ENCODE results near the gene RHOF. TPM values are rescaled to one million over a fixed set of nuclear protein-coding genes. Genes with fewer than 3 reads are reported as not detected.
A peak's percentile ranks its signal among the peaks of the same experiment; 100 is the strongest.

The RHOF gene
- total RNA-seq, 1 donor from 2014 or later, result 31.9 TPM

GRCh38 chr12:121810234-121810817, 16.8 kb upstream of the RHOF start:
- no peak overlapping the region for H3K4me3 ChIP-seq (ENCODE audit: insufficient read depth, low read depth, low read length)
- H3K4me1 Mint-ChIP-seq (ENCODE audit: low read depth, unreplicated experiment), result peaks cover 10% of the 10 kb centered on the region

GRCh38 chr12:121809712-121810116, 16.2 kb upstream of the RHOF start:
- Mint-ChIP-seq H3K27me3 (ENCODE audit: low read depth, unreplicated experiment) (no peaks in the 10 kb centered on the region), H3K9me3 (ENCODE audit: unreplicated experiment) (no peaks in the 10 kb centered on the region), H3K4me3 (ENCODE audit: unreplicated experiment) (no peak overlapping the region), H3K36me3 (ENCODE audit: low read depth, unreplicated experiment) (peaks cover 14% of the 10 kb centered on the region), H3K27ac (ENCODE audit: unreplicated experiment) (no peak overlapping the region), H3K4me1 (ENCODE audit: low read depth, unreplicated experiment) (peaks cover 10% of the 10 kb centered on the region)
- Histone ChIP-seq H3K36me3 (ENCODE audit: insufficient read depth, low read length) (peaks cover 22% of the 10 kb centered on the region), H3K4me1 (ENCODE audit: insufficient read depth, low read length) (peaks cover 44% of the 10 kb centered on the region), H3K4me2 (ENCODE audit: low read length) (no peak overlapping the region), H2AFZ (ENCODE audit: low read depth, low read length) (no peak overlapping the region), H3K9ac (ENCODE audit: low read length) (no peak overlapping the region), H3K27ac (ENCODE audit: low read depth, low read length) (no peak overlapping the region), H3K27me3 (ENCODE audit: insufficient read depth, low read length) (no peaks in the 10 kb centered on the region), H3K4me3 (ENCODE audit: insufficient read depth, low read depth, low read length) (no peak overlapping the region), H3K9me3 (ENCODE audit: insufficient read depth, low read depth, low read length) (no peaks in the 10 kb centered on the region), H4K20me1 (ENCODE audit: insufficient read depth, low read length) (peaks cover 88% of the 10 kb centered on the region), H3K79me2 (ENCODE audit: insufficient read depth, low read length) (peaks cover 97% of the 10 kb centered on the region)
- no peak for DNase-seq (ENCODE audit: low read depth)
- TF ChIP-seq EZH2 (IDR thresholded peaks at IDR 0.05; ENCODE audit: insufficient read depth, low read length) (no peak), CTCF (IDR thresholded peaks at IDR 0.05; ENCODE audit: insufficient read depth, low read depth, low read length) (no peak)
- FAIRE-seq, result no peak

More at GRCh38 chr12:121810234-121810817, 16.8 kb upstream of the RHOF start:
- DNase-seq (ENCODE audit: low read depth), result no peak
- H3K27me3 ChIP-seq (ENCODE audit: insufficient read depth, low read length), result no peaks in the 10 kb centered on the region
- H3K27ac Mint-ChIP-seq (ENCODE audit: unreplicated experiment), result no peak overlapping the region
- FAIRE-seq, result no peak
- no peak overlapping the region for H3K4me3 Mint-ChIP-seq (ENCODE audit: unreplicated experiment)
- H3K27ac ChIP-seq (ENCODE audit: low read depth, low read length), result no peak overlapping the region
- no peaks in the 10 kb centered on the region for H3K9me3 ChIP-seq (ENCODE audit: insufficient read depth, low read depth, low read length)
- H3K36me3 Mint-ChIP-seq (ENCODE audit: low read depth, unreplicated experiment), result peaks cover 14% of the 10 kb centered on the region
- H4K20me1 ChIP-seq (ENCODE audit: insufficient read depth, low read length), result peaks cover 91% of the 10 kb centered on the region
- H3K9me3 Mint-ChIP-seq (ENCODE audit: unreplicated experiment), result no peaks in the 10 kb centered on the region
- no peaks in the 10 kb centered on the region for H3K27me3 Mint-ChIP-seq (ENCODE audit: low read depth, unreplicated experiment)
- H3K9ac ChIP-seq (ENCODE audit: low read length), result no peak overlapping the region
- H3K4me2 ChIP-seq (ENCODE audit: low read length), result peak overlapping the region; percentile 88
- H3K4me1 ChIP-seq (ENCODE audit: insufficient read depth, low read length), result peaks cover 42% of the 10 kb centered on the region
- H3K36me3 ChIP-seq (ENCODE audit: insufficient read depth, low read length), result peaks cover 25% of the 10 kb centered on the region
- TF ChIP-seq EZH2 (IDR thresholded peaks at IDR 0.05; ENCODE audit: insufficient read depth, low read length) (no peak), CTCF (IDR thresholded peaks at IDR 0.05; ENCODE audit: insufficient read depth, low read depth, low read length) (no peak)
- peaks cover 96% of the 10 kb centered on the region for H3K79me2 ChIP-seq (ENCODE audit: insufficient read depth, low read length)
- no peak overlapping the region for H2AFZ ChIP-seq (ENCODE audit: low read depth, low read length)

- DNase-seq (ENCODE audit: low read depth) (no peak), FAIRE-seq (no peak)
- Histone ChIP-seq H3K4me1 (ENCODE audit: insufficient read depth, low read length) (peaks cover 44% of the 10 kb centered on the region), H2AFZ (ENCODE audit: low read depth, low read length) (no peak overlapping the region), H3K79me2 (ENCODE audit: insufficient read depth, low read length) (peaks cover 92% of the 10 kb centered on the region), H3K9ac (ENCODE audit: low read length) (no peak overlapping the region), H3K27ac (ENCODE audit: low read depth, low read length) (no peak overlapping the region), H3K4me3 (ENCODE audit: insufficient read depth, low read depth, low read length) (no peak overlapping the region), H3K36me3 (ENCODE audit: insufficient read depth, low read length) (peaks cover 22% of the 10 kb centered on the region), H3K4me2 (ENCODE audit: low read length) (no peak overlapping the region), H4K20me1 (ENCODE audit: insufficient read depth, low read length) (peaks cover 81% of the 10 kb centered on the region), H3K27me3 (ENCODE audit: insufficient read depth, low read length) (no peaks in the 10 kb centered on the region), H3K9me3 (ENCODE audit: insufficient read depth, low read depth, low read length) (no peaks in the 10 kb centered on the region)
- TF ChIP-seq CTCF (IDR thresholded peaks at IDR 0.05; ENCODE audit: insufficient read depth, low read depth, low read length) (no peak), EZH2 (IDR thresholded peaks at IDR 0.05; ENCODE audit: insufficient read depth, low read length) (no peak)
- peaks cover 14% of the 10 kb centered on the region for H3K36me3 Mint-ChIP-seq (ENCODE audit: low read depth, unreplicated experiment)
- H3K27me3 Mint-ChIP-seq (ENCODE audit: low read depth, unreplicated experiment), result no peaks in the 10 kb centered on the region
- H3K27ac Mint-ChIP-seq (ENCODE audit: unreplicated experiment), result no peak overlapping the region
- H3K4me3 Mint-ChIP-seq (ENCODE audit: unreplicated experiment), result no peak overlapping the region
- peaks cover 10% of the 10 kb centered on the region for H3K4me1 Mint-ChIP-seq (ENCODE audit: low read depth, unreplicated experiment)
- H3K9me3 Mint-ChIP-seq (ENCODE audit: unreplicated experiment), result no peaks in the 10 kb centered on the region
Observed at GRCh38 chr12:121808623-121809022, 15.1 kb upstream of the RHOF start.

All from astrocyte (in vitro differentiated cells and primary cell).